Stimulated activated CD4-positive, alpha-beta T cell treated with anti-CD3 and anti-CD28 coated beads, TNF-alpha, amount 100 ng/mL, for 24 hours (primary cell): Measurements from ENCODE around the gene EFL1.

Experiments
- DNase-seq, 3 experiments: peaks; one replicate each; pipeline ENCODE4 v3.0.0-alpha.2; 2020; ENCODE audit warnings: low read depth in 3 of 3

Gene EFL1

GRCh38 chr15:82159922-82160321 is 102.6 kb downstream of the EFL1 start:
- DNase-seq: no peak

DNA sequence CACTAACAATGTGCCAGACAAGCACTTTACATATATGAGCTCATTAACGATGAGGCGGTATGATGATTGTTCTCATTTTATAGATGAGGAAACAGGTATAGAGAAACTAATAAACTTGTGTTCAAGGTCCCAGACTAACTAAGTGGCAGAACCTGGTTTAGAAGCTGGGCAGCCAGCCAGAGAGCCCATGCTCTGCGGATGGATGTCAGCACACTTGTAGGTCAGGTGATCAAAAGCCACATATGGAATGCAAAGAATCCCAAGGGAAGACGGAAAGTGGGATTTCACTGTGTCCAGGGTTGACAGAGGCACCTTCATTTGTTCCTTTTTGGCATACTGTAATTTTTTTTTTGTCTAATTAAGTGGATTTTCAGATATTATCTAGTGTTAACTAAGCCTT is 103.7 kb downstream of the EFL1 start:
- no peak for DNase-seq

DNA sequence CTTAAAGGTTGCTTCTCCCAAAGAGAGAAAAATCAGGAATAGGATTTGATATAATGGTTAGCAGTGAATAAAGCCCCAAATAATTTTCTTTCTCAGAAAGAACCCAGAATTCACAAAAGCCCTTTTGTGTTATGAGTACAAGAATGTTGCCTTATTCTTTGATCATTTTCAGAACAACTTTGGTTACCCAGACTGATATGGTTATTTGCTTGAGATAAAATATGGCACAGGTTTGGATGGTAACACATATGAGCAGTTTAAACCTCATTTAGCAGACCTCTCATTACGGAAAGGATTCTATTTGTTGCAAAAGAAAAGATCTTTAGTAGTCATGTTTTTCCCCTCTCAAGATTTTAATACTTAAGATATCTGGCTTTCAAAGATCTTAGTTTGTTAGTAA is 111.9 kb downstream of the EFL1 start:
- no peak for DNase-seq

DNA sequence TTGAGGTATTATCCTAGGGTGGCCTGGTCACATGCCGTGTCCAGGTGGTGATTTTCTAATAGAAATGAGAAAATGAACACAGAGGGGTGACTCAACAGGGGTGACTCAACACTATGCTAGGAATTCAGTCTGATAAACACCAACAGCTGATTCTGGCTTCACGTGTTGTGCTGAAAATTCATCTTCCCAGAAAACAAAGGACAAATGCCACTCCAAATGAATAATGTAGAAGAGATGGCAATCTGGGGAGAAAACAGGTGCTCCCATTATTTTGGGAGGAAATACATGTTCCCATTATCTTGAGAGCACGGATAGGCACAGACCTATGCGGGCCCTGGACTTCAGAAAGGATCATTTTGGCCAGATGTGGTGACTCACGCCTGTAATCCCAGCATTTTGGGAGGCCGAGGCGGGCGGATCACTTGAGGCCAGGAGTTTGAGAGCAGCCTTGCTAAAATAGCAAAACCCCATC is 115.5 kb downstream of the EFL1 start:
- no peak for DNase-seq

DNA sequence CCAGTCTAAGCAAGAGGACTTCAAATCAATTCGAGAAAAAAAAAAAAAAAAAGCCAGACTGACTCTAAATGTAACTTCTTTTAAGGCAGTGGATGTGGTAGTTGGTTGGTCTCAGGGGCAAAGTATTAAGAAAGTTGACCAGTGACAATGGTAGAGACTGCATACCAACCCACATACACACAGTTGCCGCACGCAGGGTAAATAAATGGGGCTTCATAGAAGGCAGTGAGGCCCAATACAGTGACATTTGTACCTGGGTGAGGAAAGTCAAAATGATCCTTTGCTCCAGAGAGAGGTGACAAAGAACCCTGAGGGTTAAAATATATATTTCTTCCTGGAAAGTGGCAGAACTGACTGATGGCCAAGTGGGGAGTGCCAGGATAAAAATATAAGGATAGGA is 116.0 kb downstream of the EFL1 start:
- no peak for DNase-seq

- no peak for DNase-seq
These were observed 118.8 kb downstream of the EFL1 start for GRCh38 chr15:82143390-82144385.

- no peak for DNase-seq
These were observed 121.6 kb downstream of the EFL1 start for GRCh38 chr15:82140886-82141285.

DNA sequence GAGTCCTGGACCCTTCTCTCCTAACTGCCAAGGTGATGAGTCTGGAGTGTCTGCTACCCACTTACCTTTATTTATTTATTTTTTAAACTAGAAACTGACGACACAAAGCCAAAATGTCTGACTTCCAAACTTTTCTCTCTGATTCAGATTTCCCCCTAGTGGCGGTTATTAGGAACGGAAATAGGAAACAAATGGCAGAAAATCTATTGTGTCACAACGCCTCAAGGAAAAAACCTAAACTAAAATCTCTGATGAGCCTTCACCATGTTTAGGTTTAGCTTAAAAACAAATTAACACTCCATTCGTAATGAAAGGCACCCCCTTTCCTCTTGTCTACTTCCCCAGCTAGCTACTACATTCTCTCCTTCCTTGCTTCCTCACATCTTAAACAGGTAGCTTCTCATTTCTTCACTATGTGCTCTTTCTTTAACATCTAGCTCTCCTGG is 122.7 kb downstream of the EFL1 start:
- DNase-seq: no peak

DNA sequence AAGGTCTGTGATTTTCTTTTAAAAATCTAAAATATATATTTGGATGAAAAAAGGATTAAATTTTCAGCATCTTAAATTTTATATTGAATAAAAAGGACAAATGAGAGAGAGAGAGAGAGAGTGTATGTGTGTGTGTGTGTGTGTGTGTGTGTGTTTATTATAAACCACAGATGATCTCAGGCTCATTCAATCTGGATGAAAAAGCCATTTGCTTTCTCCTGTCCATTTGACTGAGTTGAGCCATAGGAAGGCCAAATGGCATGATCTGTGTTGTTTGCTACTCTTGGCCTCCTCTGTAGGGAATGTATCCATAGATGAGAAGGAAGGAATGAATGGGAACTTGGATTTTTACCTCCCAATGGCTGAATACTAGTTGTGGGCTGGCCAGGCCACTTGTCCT is 124.2 kb downstream of the EFL1 start:
- DNase-seq: no peak

GRCh38 chr15:82137261-82137660 is 125.3 kb downstream of the EFL1 start:
- no peak for DNase-seq

DNA sequence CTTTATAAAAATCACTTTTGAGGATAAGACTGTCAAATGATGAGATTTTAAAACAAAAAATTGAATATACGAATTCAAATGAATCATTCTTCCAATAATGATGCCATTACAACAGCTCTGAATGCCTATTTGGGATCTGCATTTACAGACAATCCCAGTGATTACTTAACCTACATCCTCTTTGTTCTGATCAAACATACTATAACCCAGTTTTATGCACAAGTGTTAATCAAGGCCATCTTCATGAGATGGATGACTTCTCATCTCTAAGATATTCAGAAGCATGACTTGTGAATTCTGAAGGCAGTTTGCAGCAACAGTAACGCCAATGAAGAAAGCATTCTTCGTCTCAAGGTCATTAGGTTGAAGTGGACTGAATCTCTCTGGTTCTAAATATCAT is 126.4 kb downstream of the EFL1 start:
- no peak for DNase-seq

GRCh38 chr15:82135638-82136037 is 126.9 kb downstream of the EFL1 start:
- no peak for DNase-seq

DNA sequence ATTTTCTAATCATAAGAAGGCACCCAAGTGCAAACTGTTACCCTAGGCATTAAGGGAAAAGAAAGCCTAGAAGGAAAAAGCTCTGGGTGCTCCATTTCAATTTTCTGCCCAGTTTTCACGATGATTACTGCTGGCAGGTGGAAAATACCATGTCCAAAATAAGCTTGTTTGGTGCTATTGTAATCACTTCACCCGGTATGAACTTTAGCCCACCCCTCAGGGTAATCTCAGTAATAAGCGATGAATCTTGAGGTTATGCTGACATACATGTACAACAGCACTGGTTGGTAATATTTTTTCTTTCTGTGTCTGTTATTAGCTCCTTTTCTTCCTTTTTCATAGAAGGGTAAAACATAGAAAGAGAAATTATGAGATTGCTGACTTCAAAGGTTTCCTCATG is 128.1 kb downstream of the EFL1 start:
- DNase-seq: no peak

- no peak for DNase-seq
These were observed 129.3 kb downstream of the EFL1 start for GRCh38 chr15:82133251-82133650.

GRCh38 chr15:82132742-82133141 is 129.8 kb downstream of the EFL1 start:
- no peak for DNase-seq

GRCh38 chr15:82132096-82132495 is 130.4 kb downstream of the EFL1 start:
- no peak for DNase-seq

DNA sequence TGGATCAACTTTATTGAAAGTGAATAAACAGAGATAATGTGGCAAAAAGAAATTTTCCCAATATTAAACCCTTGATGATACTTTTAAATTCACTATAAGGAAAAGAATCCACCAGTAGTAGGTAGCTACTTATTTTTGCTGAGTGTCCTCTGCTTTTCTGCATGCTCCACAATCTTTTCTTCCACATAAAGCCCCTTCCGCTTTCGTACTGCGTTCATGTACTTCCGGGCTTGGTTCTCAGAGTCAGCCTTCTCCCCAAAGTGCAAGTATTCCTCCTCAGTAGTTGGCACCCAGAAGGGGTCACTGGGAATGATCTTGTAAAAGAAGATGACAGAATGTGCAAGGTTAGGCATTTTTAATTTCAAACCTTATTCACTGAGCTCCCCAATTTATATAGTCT is 132.3 kb downstream of the EFL1 start:
- DNase-seq: no peak

DNA sequence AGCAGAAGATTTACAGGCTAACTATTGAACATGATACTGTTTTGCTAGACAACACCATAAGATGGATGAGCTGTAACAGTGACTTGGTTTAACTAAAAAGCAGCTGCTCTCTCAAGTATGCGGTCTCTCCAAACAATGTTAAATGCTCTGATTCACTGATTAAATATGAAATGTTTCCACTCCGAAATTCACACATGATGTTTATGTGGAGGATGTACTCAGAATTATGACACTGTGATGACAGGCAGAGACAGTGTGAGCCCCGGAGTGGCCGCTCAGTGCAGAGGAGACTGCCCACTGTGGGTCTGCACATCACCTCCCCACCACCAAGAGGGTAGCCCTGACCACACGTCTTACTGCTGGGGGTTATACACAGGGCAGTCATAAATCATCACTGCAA is 132.8 kb downstream of the EFL1 start:
- DNase-seq: no peak

- DNase-seq: no peak
These were observed 133.3 kb downstream of the EFL1 start for GRCh38 chr15:82129149-82129692.

DNA sequence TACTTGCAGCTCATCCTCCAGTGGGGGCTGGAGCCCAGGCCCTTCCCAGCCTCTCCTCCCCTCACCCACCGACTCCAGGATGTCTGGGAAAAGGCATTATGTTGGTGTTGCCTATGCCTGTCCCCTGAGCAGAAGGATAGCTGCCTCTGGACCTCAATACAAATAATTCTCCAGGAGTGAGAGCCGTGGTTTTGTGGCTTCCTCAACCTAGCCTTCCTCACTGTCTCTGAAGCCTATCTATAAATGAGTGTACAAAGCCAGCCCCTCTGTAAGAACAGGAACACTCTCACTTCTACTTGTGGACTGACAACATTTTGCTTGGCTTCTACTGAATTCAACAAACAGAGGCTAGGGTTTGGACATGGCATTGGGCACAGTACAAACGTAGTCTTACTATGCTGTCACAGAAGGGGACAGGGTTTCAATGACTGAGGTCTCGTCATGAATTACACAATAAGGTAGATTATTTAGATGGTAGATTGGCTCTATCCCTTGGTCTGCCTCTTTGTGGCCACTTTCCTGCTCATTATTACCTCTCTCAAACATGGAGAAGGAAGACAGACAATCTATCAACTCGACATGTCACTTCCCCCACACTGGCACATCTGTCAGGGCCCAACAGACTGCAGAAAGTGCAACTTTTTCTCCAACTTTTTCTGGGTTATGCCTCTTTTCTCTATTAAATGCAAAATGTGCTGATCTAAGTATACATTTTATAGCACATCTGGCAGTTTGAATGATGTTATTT is 134.0 kb downstream of the EFL1 start:
- no peak for DNase-seq

- DNase-seq: no peak
These were observed 135.0 kb downstream of the EFL1 start for GRCh38 chr15:82127581-82127980.

- no peak for DNase-seq
These were observed 136.2 kb downstream of the EFL1 start for GRCh38 chr15:82126346-82126745.
